Measurements from ENCODE around the gene RFPL3.
A peak's percentile ranks its signal among the peaks of the same experiment; 100 is the strongest.
"Not testable (repeated sequence)": the region's sequence is repeated elsewhere in the genome, so short reads cannot be mapped to it uniquely, and the experiment has no call there.

RFPL3 gene

DNA sequence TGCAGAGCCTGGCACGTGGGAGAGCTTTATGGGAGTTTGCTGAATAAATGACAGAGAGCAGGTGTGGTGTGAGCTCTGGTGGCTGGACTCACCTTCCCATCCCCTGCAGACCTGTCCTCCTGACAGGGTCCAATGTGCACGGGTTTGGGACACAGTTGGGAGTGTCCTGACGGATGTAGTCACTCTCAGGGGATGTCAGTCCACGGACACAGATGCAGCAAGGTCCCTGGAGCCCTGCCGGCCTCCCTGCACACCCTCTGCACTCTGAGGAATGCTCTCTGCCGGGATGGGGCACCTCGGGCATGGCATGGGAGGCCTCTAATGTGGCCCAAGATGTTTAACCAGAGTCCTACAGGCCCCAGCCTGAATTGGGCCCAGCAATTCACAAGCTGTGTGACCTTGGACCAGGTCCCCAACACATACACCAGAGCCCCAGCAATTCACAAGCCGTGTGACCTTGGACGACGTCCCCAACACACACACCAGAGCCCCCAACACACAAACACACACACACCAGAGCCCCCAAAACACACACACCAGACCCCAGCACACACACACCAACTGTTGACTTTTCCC, 30.0 kb upstream of the RFPL3 start:
- in situ Hi-C loops (cut with HindIII; ENCODE audit: low pct_ligation_motif_present, low pct_unique_long_range_greater_than_20kb, low sequenced_read_pairs), result no loop called here

DNA sequence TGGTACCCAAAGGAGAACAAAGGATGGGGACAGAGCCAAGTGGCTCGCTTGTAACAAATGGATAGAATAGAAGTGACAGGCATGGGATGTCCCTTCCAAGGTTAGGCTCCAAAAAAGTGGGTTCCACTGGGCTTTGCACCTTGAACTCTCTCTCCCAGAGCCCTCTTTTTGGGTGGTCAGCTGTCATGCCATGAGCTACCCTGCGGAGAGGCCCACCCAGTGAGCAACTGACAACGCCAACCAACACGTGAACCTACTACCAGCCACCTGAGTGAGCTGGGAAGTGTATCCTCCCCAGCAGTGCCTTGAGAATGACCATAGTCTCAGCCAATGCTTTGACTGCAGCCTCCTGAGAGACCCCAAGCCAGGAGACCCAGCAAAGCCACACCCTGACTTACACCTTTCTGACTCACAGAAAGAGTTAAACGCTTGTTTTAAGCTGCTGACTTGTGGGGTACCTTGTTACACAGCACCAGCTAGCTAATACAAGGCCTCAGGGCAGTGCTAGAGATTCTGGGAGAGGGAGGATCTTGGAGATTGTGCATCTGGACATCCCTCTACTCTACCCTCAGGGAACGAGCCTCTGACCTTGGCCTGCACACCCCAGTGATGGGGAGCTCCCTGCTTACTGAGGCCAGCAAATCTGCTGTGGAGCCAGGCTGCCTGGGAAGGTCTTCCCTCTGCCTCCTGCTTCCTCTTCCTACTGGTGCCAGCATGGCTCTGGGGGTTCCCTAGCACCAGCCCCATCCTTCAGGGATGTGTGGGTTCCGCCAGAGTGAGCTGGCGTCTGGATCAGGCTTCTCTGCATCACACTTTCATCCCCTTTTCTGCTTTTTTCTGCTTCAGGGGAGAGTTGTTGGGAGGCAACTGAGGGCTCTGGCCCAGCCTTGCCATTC, 29.1 kb upstream of the RFPL3 start:
- in situ Hi-C loops (cut with HindIII; ENCODE audit: low pct_ligation_motif_present, low pct_unique_long_range_greater_than_20kb, low sequenced_read_pairs), result no loop called here
- DNase-seq, result no peak

More for the DNA sequence above, 30.0 kb upstream of the RFPL3 start:
- no peak for DNase-seq

DNA sequence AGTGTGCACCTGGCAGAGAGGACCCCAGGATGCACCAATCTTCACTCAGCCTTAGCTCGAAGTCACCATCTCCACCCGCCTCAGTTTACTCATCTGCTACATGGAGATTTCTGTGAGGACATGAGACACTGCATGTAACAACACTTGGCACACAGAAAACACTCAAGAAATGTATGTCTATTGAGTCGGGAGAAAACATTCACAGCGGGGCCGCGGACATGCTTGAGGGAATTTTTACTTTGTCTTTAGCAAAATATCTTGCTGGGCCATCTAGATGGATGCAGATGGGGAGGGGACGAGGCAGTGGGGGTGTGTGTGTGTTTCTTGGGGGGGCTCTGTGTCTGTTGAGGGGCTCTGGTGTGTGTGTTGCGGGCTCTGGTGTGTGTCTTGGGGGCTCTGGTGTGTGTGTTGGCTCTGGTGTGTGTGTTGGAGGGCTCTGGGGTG, 28.4 kb upstream of the RFPL3 start:
- in situ Hi-C loops (cut with HindIII; ENCODE audit: low pct_ligation_motif_present, low pct_unique_long_range_greater_than_20kb, low sequenced_read_pairs), result no loop called here
- no peak for DNase-seq

DNA sequence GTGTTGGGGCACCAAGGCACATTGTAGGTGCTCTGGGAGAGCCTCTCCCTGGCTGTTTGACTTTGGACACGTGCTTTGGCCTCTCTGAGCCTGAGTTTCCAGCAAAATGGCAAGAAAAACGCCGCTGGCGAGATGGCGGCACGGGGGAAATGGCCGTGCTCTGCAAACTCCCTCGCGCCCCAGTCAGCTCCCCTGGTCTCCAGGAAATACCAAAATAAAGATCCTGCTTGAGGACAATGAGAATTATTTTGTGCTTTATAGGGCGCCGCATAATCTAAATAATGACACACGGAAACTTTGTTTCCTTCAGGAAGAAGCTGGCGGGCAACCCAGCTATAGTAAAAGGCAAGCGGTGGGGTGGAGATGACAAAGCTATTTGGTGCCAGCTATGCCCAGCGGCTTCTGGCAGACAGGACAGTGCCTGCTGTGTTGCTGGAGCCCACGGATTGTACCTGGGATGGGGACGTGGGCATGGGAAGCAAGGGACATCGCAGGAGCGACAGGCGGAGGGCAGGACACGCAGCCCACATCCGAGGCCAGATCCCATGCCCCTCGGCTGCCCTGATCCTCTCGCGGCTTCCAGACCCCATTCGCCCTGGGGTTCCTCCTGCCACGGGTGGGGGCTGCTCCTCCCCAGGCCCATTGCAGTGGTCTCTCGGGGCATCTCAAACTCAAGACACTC, 26.3 kb upstream of the RFPL3 start:
- in situ Hi-C loops (cut with HindIII; ENCODE audit: low pct_ligation_motif_present, low pct_unique_long_range_greater_than_20kb, low sequenced_read_pairs), result no loop called here
- DNase-seq, result no peak

DNA sequence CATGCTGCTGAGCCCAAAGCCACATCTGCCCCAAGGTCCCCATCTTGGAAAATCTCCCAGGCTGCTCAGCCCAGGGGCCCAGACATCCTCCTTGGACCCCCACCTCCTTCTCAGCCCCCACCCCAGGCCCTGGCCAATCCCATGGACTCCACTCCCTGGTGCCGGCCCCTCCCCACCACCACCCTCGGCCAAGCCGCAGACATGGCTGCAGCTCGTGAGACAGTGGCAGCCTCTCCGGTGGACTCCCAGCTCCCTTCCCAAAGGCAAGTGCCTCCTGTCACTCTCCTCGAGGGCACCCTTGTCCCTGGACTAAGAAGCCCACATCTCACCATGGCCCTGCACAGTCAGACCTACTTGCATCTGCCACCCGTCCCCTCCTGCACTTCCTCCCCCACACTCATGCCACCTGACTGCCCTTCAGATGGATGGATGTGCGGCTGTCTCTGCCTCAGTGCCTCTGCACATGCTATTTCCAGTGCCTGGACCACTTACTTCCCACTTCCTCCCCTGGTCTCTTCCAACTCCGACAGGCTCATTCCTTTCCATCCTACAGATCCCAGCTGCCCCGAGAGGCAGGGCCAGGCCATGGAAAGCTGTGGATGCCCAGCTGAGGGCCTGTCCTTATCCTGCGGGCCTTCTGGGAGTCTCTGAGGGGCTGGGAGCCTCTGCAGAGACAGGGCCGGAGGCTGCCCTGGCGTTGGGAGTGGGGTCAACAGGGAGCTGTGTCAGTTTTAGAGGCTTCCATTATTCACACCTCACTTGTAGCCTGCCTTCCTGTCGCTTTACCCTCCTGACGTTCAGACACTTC, 25.5 kb upstream of the RFPL3 start:
- in situ Hi-C loops (cut with HindIII; ENCODE audit: low pct_ligation_motif_present, low pct_unique_long_range_greater_than_20kb, low sequenced_read_pairs), result no loop called here
- no peak for DNase-seq

DNA sequence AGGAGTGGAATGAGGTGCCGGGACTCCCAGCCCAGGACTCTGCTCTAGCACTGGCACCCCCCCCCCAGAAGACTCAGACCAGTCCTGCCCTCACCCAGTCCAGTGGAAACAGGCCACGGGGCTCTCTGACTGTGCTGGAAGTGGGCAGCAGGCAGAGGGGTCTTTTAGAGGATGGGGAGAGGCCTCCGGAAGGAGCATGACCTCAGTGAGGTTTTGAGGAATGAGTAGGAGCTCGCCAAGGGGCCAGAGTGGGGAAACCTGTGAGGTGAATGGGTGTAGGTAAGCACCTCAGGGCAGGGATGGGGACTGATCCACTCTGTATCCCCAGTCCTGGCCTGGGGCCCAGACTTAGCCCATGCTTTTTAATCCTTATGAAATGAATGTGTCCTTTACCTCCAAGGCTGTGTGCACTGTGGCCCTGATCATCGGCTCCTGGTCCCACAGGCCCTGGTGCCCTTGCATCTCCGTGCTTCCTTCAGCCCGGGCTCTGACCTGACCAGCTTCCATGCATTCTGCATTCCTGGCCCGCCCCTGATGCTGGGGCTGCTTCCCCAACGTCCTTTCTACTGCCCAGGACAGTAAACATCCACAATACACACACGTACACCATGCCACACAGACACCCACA, 24.4 kb upstream of the RFPL3 start:
- no peak for DNase-seq
- in situ Hi-C loops (cut with HindIII; ENCODE audit: low pct_ligation_motif_present, low pct_unique_long_range_greater_than_20kb, low sequenced_read_pairs), result no loop called here

DNA sequence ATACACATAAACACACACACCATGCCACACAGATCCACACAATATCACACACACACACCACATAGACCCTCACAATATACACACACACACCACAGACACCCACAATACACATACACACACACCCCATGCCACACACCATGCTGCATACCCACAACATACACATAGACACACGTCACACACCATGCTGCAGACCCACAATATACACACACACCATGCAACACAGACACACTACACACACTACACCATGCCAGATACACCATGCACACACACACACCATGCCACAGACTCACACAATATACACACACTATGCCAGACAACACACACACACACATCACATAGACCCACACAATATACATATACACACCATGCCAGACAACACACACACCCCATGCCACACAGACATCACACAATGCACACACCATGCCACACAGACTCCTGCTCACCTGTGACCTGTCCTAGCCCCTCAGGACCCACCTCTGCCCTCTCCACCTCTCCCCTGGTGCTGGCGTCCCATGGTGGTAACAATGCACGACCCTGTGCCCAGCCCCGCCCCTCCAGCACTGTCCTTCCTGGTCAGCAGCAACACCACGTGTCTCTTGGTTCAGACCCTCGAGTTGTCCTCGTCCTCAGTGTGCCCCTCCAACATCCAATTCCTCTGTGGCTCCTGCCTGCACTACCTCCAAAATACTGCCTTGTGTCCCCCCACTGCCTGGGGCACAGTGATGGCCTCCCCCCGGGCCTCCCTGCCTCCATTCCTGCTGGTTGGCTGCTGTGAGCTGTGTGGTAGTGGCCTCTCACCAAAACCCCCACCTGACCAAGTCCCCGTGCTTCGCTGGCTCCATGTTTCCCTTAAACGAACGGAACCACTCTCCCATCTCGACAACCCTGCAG, 23.7 kb upstream of the RFPL3 start:
- in situ Hi-C loops (cut with HindIII; ENCODE audit: low pct_ligation_motif_present, low pct_unique_long_range_greater_than_20kb, low sequenced_read_pairs), result no loop called here
- DNase-seq, result no peak

DNA sequence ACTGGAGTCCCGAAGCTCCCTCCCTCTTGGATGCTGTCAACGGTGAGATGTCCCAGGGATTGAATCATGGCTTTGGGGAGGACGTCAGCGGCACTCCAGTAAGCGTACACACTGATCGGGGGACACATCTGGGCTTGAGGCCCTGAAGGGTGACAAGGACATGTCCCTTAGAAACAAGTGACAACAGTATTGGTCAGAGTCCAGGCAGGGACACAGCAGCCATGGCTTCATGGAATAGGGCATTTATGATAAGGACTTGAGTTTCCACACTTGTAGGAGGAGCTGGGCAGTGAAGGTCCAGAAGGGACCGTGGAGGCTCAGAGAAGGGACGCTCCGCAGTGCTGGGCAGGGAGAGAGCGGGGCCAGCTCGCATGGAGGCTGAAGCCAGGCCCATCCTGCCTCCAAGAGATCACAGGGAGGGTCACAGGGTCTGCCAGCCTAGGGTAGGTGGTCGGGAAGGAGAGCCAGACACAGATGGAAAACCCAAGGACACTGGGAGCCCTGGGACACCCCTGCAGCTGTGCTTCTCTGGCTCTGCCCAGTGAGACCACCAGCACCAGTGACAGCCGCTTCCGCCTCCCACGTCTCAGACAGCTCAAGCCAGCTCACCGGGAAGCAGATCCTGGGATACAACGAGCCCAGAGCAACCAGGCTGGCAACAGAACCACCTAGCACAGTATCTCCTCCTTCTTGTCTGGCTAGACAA, 22.9 kb upstream of the RFPL3 start:
- DNase-seq, result no peak
- in situ Hi-C loops (cut with HindIII; ENCODE audit: low pct_ligation_motif_present, low pct_unique_long_range_greater_than_20kb, low sequenced_read_pairs), result no loop called here

DNA sequence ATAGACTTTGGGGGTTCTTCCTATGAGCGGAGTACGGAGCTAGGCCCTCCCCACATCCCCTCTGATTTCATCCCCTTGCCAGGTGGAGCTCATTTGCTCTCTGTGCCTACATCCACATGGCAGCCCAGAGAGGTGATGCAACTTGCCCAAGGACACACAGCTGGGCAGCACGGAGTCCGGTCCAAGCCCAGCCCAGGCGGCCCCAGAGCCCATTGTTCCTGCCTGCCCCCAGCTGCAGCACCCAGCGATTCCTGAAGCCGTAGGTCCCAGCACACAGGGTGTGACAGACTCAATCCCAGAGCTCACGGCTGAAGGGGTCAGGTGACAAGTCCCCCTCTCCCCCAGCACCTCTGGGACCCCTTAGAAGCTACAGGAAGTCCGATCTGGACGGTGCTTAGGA, 22.2 kb upstream of the RFPL3 start:
- in situ Hi-C loops (cut with HindIII; ENCODE audit: low pct_ligation_motif_present, low pct_unique_long_range_greater_than_20kb, low sequenced_read_pairs), result no loop called here
- no peak for DNase-seq

DNA sequence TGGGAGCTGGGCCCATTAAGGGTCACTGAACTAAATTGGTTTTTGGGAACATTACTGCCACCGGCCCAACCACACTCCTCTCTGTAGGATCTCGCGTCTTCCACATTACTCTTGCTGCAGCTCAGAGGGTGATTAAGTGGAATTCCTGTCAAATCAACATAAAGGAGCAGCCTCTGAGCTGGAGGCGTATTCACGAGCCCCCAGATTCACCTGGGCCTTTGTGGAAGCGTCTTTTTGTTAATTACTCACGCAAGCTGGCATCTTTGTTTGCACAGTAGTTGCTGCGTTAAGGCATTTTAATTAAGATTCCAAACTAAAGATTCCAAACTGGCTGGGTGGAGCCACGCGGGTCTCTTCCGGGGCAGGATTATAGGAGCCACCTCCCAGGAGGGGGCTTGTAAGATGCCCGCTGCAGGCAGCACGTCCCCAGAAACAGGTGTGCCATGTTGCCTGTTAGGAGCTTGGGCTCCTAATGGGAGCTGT, 21.5 kb upstream of the RFPL3 start:
- DNase-seq, result no peak
- in situ Hi-C loops (cut with HindIII; ENCODE audit: low pct_ligation_motif_present, low pct_unique_long_range_greater_than_20kb, low sequenced_read_pairs), result no loop called here

DNA sequence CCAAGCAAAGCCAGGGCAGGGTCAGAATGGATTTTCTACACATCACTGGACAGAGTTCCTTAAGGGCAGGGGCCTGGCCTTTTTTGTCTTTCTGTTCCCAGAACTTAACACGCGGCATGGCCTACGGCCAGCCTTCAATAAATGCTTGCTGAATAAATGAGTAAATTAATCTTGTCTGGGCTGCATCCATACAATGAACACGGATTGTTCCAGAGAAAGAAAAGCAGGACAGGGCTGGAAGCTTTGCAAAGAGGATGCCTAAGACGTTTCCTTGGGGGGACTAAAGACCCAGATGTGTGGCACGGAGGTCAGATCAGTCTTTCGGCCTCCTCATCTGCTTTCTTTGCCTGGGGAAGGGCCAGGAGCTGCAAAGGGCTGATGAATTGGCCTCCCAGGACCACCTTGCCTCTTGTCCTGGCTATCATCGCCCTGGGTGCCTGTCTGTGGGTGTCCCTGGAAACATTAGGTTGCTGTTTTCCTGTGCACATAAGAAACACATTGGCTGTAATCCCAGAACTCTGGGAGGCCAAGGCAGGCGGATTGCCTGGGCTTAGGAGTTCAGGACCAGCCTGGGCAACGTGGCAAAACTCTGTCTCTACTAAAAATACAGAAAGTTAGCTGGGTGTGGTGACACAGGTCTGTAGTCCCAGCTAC, 20.8 kb upstream of the RFPL3 start:
- in situ Hi-C loops (cut with HindIII; ENCODE audit: low pct_ligation_motif_present, low pct_unique_long_range_greater_than_20kb, low sequenced_read_pairs), result no loop called here
- DNase-seq, result no peak

DNA sequence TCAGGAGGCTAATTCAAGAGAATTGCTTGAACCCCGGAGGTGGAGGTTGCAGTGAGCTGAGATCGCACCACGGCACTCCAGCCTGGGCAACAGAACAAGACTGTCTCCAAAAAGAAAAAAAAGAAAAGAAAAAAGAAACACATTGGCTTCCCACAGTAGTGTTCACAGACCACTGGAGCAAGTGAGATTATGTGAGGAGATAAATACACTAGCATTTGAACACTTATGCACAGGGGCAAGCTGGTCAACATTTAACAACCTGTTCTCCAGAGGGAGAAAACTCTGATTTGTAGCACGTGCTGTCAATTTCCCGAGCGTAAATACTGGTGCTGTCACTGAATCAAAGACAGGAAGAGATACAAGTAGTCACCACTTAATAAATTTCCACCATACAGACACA, 20.2 kb upstream of the RFPL3 start:
- DNase-seq; in situ Hi-C loops (cut with HindIII; ENCODE audit: low pct_ligation_motif_present, low pct_unique_long_range_greater_than_20kb, low sequenced_read_pairs): not testable (repeated sequence)

DNA sequence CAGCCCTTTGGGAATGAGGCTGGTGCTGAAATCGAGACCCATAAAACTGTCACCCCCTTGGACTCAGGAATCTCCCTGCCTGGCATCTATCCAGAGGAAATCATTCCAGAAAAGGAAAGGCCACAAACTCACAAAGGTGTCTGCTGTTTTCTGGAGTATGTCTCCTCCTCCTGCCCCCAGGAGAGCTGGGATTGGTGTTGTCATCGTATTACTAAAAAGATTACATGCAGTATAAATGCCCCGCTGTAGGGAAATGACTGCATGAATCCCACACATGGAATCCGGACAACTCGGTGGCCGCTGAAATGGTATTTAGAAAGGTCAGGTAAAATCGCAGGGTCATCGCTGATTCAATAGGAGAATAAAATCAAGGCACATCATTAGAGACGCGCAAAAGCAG, 18.9 kb upstream of the RFPL3 start:
- peak; percentile 48 for DNase-seq
- in situ Hi-C loops (cut with HindIII; ENCODE audit: low pct_ligation_motif_present, low pct_unique_long_range_greater_than_20kb, low sequenced_read_pairs), result no loop called here

DNA sequence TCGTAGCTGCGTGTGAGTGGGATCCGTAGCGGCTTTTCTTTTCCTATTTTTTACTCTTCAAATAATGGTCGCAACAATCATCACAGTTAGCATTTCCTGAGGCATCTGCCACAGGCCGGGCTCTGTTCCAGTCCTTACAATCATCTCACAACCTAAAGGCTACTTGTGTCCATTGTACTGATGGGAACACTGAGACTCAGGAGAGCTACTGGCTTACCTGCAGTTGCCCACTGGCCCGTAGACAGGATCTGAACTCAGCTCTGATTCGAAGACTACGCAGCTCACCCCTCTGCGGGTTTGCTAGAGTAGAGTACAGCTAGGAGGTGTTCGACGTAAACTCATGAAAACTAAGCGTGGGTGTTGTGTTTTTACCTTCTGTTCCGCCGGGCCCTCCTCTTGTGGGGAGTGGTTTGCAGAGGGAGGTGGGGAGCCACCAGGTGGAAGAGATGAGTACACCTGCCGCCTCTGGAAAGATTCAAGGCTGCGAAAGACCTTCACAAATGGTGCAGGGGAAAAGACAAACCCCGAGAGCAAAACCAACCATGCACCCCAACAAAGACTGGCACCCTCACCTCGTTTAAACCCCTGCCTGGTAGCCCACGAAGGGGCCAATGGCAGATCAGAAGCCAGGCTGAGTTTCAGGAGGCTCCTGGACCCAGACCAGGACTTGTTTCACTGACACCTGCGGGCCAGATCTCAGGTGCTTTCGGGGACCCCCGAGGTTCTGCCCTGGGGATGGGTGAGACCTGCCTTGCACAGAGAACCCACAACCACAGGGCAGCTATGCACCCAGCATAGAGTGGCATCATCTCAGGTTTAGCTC, 18.3 kb upstream of the RFPL3 start:
- no peak for DNase-seq
- in situ Hi-C loops (cut with HindIII; ENCODE audit: low pct_ligation_motif_present, low pct_unique_long_range_greater_than_20kb, low sequenced_read_pairs), result no loop called here

DNA sequence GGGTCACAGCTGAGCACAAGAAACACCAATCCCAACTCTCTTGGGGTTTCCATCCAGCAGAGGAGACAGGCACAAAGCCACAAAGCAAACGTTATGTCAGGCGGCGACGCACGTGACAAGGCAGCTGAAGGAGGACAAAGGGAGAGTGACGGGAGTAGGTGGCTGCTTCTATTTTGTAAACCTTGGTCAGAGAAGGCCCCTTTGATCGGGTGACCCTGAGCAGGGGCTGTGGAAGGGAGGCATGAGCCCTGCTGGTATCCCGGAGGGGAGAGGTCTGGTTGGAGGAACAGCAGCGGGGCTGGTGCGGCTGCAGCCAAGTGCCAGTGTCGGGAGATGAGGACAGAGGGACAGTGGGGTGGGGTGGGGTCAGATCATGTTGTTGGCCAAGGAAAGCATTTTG, 17.3 kb upstream of the RFPL3 start:
- in situ Hi-C loops (cut with HindIII; ENCODE audit: low pct_ligation_motif_present, low pct_unique_long_range_greater_than_20kb, low sequenced_read_pairs), result no loop called here
- DNase-seq, result no peak

Data from ACHN (cell line).